PFSK-1 (cell line): Measurements from ENCODE around the gene PLAU.

Experiments used
- SIN3A ChIP-seq: IDR thresholded peaks from 2 replicates; pipeline ENCODE4 v1.6.1; 2012; ENCODE audit warnings: mild to moderate bottlenecking, low read length, moderate library complexity, borderline replicate concordance; ENCODE audit not compliant: insufficient read depth
- TAF1 ChIP-seq: IDR thresholded peaks from 2 replicates; pipeline ENCODE4 v1.6.1; 2012; ENCODE audit warnings: low read length, control low read depth, borderline replicate concordance; ENCODE audit not compliant: insufficient read depth
- TF ChIP-seq, protein P1 (sequence below), 2 experiments: IDR thresholded peaks; 2 replicates each; pipeline versions ENCODE4 v1.6.1 to v1.8.0; 2011 to 2012; ENCODE audit warnings: low read depth in 2 of 2, low read length in 2 of 2, control low read depth in 1 of 2, inconsistent platforms in 1 of 2, mild to moderate bottlenecking in 1 of 2, moderate library complexity in 1 of 2; ENCODE audit not compliant: insufficient read depth in 1 of 2

DNA sequence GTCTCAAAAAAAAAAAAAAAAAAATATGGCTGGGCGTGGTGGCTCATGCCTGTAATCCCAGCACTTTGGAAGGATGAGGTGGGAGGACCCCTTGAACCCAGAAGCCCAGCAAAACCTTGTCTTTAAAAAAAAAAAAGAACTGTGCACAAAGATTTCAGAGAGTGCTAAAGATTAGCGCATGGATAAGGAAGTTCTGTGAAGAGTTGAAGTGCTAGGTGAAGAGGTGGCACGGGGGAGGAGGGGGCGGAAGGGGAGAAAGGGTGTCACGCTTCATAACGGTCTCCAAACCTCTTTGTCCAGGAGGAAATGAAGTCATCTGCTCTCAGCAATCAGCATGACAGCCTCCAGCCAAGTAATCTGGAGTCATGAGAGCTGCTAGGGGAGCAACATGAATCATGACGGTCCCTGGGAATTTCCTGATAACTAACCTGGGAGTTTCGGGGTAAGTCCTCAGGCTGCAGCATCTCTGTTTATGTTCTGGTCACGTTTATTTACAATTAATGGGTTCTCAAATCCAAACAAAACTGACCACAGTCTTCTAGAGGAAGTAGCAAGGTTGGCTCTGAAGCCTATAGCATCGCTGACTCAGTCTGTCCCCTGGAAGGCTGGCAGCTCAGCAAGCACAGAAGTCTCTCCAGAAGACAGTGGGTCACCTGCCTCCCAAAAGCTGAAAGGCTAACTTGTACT, 1.9 kb upstream of the PLAU start:
- TF ChIP-seq SIN3A (no peak), TAF1 (no peak)
- TF ChIP-seq, protein P1, sequence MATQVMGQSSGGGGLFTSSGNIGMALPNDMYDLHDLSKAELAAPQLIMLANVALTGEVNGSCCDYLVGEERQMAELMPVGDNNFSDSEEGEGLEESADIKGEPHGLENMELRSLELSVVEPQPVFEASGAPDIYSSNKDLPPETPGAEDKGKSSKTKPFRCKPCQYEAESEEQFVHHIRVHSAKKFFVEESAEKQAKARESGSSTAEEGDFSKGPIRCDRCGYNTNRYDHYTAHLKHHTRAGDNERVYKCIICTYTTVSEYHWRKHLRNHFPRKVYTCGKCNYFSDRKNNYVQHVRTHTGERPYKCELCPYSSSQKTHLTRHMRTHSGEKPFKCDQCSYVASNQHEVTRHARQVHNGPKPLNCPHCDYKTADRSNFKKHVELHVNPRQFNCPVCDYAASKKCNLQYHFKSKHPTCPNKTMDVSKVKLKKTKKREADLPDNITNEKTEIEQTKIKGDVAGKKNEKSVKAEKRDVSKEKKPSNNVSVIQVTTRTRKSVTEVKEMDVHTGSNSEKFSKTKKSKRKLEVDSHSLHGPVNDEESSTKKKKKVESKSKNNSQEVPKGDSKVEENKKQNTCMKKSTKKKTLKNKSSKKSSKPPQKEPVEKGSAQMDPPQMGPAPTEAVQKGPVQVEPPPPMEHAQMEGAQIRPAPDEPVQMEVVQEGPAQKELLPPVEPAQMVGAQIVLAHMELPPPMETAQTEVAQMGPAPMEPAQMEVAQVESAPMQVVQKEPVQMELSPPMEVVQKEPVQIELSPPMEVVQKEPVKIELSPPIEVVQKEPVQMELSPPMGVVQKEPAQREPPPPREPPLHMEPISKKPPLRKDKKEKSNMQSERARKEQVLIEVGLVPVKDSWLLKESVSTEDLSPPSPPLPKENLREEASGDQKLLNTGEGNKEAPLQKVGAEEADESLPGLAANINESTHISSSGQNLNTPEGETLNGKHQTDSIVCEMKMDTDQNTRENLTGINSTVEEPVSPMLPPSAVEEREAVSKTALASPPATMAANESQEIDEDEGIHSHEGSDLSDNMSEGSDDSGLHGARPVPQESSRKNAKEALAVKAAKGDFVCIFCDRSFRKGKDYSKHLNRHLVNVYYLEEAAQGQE (IDR thresholded peaks at IDR 0.05; ENCODE audit: insufficient read depth in 1 of 2, low read depth in 2 of 2, low read length in 2 of 2): no peak
